Epidermal melanocyte (primary cell): ENCODE data around the gene IL4R.
"Not testable (repeated sequence)": the region's sequence is repeated elsewhere in the genome, so short reads cannot be mapped to it uniquely, and the experiment has no call there.

Experiments used
- DNase-seq: peaks from one replicate; pipeline ENCODE4 v3.0.0; 2011; ENCODE audit warnings: low spot score; ENCODE audit not compliant: insufficient read length

IL4R gene

GRCh38 chr16:27402569-27402963 lies 88.8 kb downstream of the IL4R start:
- DNase-seq = no peak

GRCh38 chr16:27402964-27403600 lies 89.3 kb downstream of the IL4R start:
- no peak for DNase-seq

- DNase-seq = no peak
These were observed 89.8 kb downstream of the IL4R start for GRCh38 chr16:27403601-27403992.

GRCh38 chr16:27404163-27404823 lies 90.5 kb downstream of the IL4R start:
- DNase-seq = no peak

GRCh38 chr16:27405546-27406451 lies 92.0 kb downstream of the IL4R start:
- DNase-seq = no peak

- no peak for DNase-seq
These were observed 92.8 kb downstream of the IL4R start for GRCh38 chr16:27406511-27407128.

GRCh38 chr16:27407133-27407532 lies 93.4 kb downstream of the IL4R start:
- DNase-seq = no peak

- DNase-seq = no peak
These were observed 94.3 kb downstream of the IL4R start for GRCh38 chr16:27408012-27408601.

- no peak for DNase-seq
These were observed 94.8 kb downstream of the IL4R start for GRCh38 chr16:27408602-27409031.

- DNase-seq = not testable (repeated sequence)
These were observed 96.2 kb downstream of the IL4R start for GRCh38 chr16:27409958-27410357.

- DNase-seq = no peak
These were observed 97.0 kb downstream of the IL4R start for GRCh38 chr16:27410761-27411160.

- DNase-seq = no peak
These were observed 100.2 kb downstream of the IL4R start for GRCh38 chr16:27413956-27414355.
